CD4-positive, alpha-beta T cell treated with Interleukin-2 at 100 ng/mL for 4 hours (primary cell): Measurements from ENCODE around the gene HPSE2.
"Not testable (repeated sequence)": the region's sequence is repeated elsewhere in the genome, so short reads cannot be mapped to it uniquely, and the experiment has no call there.

Experiments
- DNase-seq: peaks from one replicate; pipeline ENCODE4 v3.0.0-alpha.2; 2020; ENCODE audit warnings: low spot score

The HPSE2 gene

GRCh38 chr10:99005254-99005653, 230.4 kb downstream of the HPSE2 start:
- DNase-seq = no peak

- no peak for DNase-seq
Observed at GRCh38 chr10:99004738-99005137, 230.9 kb downstream of the HPSE2 start.

GRCh38 chr10:99002392-99002791, 233.3 kb downstream of the HPSE2 start:
- DNase-seq = no peak

- DNase-seq = no peak
Observed at GRCh38 chr10:98997596-98997995, 238.1 kb downstream of the HPSE2 start.

- no peak for DNase-seq
Observed at GRCh38 chr10:98994030-98994429, 241.6 kb downstream of the HPSE2 start.

- DNase-seq = not testable (repeated sequence)
Observed at GRCh38 chr10:98983751-98984150, 251.9 kb downstream of the HPSE2 start.

- no peak for DNase-seq
Observed at GRCh38 chr10:98980353-98980752, 255.3 kb downstream of the HPSE2 start.

- DNase-seq = no peak
Observed at GRCh38 chr10:98971464-98971863, 264.2 kb downstream of the HPSE2 start.

GRCh38 chr10:98967601-98968000, 268.1 kb downstream of the HPSE2 start:
- DNase-seq = no peak

- DNase-seq = no peak
Observed at GRCh38 chr10:98963608-98964007, 272.0 kb downstream of the HPSE2 start.

- no peak for DNase-seq
Observed at GRCh38 chr10:98959379-98959778, 276.3 kb downstream of the HPSE2 start.

GRCh38 chr10:98957801-98958200, 277.9 kb downstream of the HPSE2 start:
- no peak for DNase-seq

GRCh38 chr10:98956576-98957260, 278.9 kb downstream of the HPSE2 start:
- no peak for DNase-seq

GRCh38 chr10:98953251-98953650, 282.4 kb downstream of the HPSE2 start:
- DNase-seq = no peak

- DNase-seq = no peak
Observed at GRCh38 chr10:98951269-98952000, 284.2 kb downstream of the HPSE2 start.

- no peak for DNase-seq
Observed at GRCh38 chr10:98950106-98950505, 285.5 kb downstream of the HPSE2 start.

GRCh38 chr10:98949306-98949705, 286.3 kb downstream of the HPSE2 start:
- DNase-seq = no peak

- no peak for DNase-seq
Observed at GRCh38 chr10:98943681-98944080, 292.0 kb downstream of the HPSE2 start.

- no peak for DNase-seq
Observed at GRCh38 chr10:98929709-98930108, 305.9 kb downstream of the HPSE2 start.

- no peak for DNase-seq
Observed at GRCh38 chr10:98925651-98926050, 310.0 kb downstream of the HPSE2 start.

- no peak for DNase-seq
Observed at GRCh38 chr10:98924526-98924925, 311.1 kb downstream of the HPSE2 start.

- no peak for DNase-seq
Observed at GRCh38 chr10:98921316-98921715, 314.3 kb downstream of the HPSE2 start.

- no peak for DNase-seq
Observed at GRCh38 chr10:98920807-98921206, 314.8 kb downstream of the HPSE2 start.

- DNase-seq = no peak
Observed at GRCh38 chr10:98920360-98920759, 315.3 kb downstream of the HPSE2 start.
